ENCODE measurements around the gene EHMT1.
"Not testable (repeated sequence)": the region's sequence is repeated elsewhere in the genome, so short reads cannot be mapped to it uniquely, and the experiment has no call there.

EHMT1 gene

GRCh38 chr9:137590469-137591383 is 28.1 kb upstream of the EHMT1 start, which contains the start of gene ZMYND19:
Gene ZMYND19, minus strand, starts transcription at chr9:137590512. Its CDS starts 249 bp downstream, at chr9:137590263.
- peak; percentile 74 for DNase-seq

- DNase-seq, result no peak
These were observed 26.0 kb upstream of the EHMT1 start for GRCh38 chr9:137592767-137593166.

GRCh38 chr9:137593176-137593575 is 25.6 kb upstream of the EHMT1 start:
- DNase-seq, result no peak

GRCh38 chr9:137596577-137596976 is 22.2 kb upstream of the EHMT1 start:
- not testable (repeated sequence) for DNase-seq

GRCh38 chr9:137598943-137599342 is 19.9 kb upstream of the EHMT1 start:
- DNase-seq, result no peak

GRCh38 chr9:137602661-137603060 is 16.1 kb upstream of the EHMT1 start:
- no peak for DNase-seq

GRCh38 chr9:137603879-137604278 is 14.9 kb upstream of the EHMT1 start:
- DNase-seq, result no peak

- DNase-seq, result no peak
These were observed 14.3 kb upstream of the EHMT1 start for GRCh38 chr9:137604345-137605086.

GRCh38 chr9:137605121-137606004 is 13.4 kb upstream of the EHMT1 start, which contains the start of gene ARRDC1:
Gene ARRDC1, plus strand, starts transcription at chr9:137605686. Its CDS starts 32 bp downstream, at chr9:137605718.
- DNase-seq, result peak; percentile 82

GRCh38 chr9:137606005-137606621 is 12.7 kb upstream of the EHMT1 start:
- no peak for DNase-seq

GRCh38 chr9:137606734-137607138 is 12.1 kb upstream of the EHMT1 start:
- DNase-seq, result no peak

- DNase-seq, result no peak
These were observed 11.5 kb upstream of the EHMT1 start for GRCh38 chr9:137607141-137607857.

- no peak for DNase-seq
These were observed 7.9 kb upstream of the EHMT1 start for GRCh38 chr9:137610944-137611343.

GRCh38 chr9:137611623-137612609 is 6.9 kb upstream of the EHMT1 start:
- peak; percentile 82 for DNase-seq

GRCh38 chr9:137612741-137613142 is 6.1 kb upstream of the EHMT1 start:
- DNase-seq, result no peak

- no peak for DNase-seq
These were observed 5.5 kb upstream of the EHMT1 start for GRCh38 chr9:137613259-137613658.

- no peak for DNase-seq
These were observed 4.9 kb upstream of the EHMT1 start for GRCh38 chr9:137613738-137614523.

- no peak for DNase-seq
These were observed 4.0 kb upstream of the EHMT1 start for GRCh38 chr9:137614631-137615386.

All from NCI-H510A (cell line).